ENCODE results near the gene SGPL1.

The SGPL1 gene

DNA sequence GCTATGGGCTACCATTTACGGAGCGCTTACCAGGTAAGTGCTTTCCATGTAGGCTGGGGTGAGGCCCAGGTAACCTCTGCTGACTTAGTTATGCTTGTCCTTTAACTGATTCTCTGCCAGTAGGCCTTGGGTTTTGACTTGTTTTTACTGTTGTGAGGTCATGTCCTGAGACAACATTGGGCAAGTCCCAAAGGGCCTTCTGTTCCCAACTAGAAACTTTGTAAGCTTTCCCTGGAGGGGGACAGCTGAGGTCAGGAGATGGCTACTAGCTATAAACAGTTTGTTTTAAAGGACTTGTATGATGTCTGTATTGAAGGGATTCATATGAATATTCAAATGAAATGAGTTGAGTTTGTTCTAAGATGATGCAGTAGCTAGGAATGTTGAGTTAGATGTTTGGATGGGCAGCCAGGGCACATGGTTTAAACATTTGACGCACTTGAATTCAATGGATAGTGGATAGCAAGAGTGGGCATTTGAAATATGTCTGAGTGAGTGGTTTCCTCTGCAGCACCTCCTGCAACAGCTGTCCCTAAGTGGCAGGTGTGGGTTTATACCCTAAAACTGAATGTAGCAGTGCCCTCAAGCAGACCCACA lies 10.0 kb upstream of the SGPL1 start:
- H3K9me3 ChIP-seq = no peaks in the 10 kb centered on the region
- H3K27ac ChIP-seq = no peak overlapping the region
- no peaks in the 10 kb centered on the region for H3K4me1 ChIP-seq
- no peak overlapping the region for H3K4me3 ChIP-seq
- intact Hi-C loops (cut with DNase I; ENCODE audit: low total_unique reads) = no loop called here
- DNase-seq = no peak
- H3K27me3 ChIP-seq = no peaks in the 10 kb centered on the region
- no peaks in the 10 kb centered on the region for H3K36me3 ChIP-seq
- TF ChIP-seq, protein P1, sequence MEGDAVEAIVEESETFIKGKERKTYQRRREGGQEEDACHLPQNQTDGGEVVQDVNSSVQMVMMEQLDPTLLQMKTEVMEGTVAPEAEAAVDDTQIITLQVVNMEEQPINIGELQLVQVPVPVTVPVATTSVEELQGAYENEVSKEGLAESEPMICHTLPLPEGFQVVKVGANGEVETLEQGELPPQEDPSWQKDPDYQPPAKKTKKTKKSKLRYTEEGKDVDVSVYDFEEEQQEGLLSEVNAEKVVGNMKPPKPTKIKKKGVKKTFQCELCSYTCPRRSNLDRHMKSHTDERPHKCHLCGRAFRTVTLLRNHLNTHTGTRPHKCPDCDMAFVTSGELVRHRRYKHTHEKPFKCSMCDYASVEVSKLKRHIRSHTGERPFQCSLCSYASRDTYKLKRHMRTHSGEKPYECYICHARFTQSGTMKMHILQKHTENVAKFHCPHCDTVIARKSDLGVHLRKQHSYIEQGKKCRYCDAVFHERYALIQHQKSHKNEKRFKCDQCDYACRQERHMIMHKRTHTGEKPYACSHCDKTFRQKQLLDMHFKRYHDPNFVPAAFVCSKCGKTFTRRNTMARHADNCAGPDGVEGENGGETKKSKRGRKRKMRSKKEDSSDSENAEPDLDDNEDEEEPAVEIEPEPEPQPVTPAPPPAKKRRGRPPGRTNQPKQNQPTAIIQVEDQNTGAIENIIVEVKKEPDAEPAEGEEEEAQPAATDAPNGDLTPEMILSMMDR (IDR thresholded peaks at IDR 0.05) = no peak

DNA sequence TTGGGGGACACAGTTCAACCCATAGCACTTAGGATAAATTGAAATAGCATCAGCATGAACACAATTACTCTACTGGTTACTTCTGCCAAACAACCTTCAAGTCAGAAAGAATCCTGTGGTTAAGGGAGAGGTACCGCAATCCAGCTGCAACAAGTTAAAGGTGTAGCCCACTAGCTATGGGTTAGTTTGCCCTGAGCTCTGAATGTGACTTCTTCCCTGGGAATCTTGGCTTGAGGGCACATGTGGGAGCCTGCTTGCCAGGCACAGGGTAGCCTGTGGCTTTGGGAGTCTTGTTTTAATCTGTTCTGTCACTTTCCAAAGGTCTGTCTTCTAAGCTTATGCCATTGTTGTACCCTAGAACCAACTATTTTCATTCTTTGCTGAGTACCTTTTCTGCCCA lies 8.9 kb upstream of the SGPL1 start:
- intact Hi-C loops (cut with DNase I; ENCODE audit: low total_unique reads) = no loop called here
- no peak overlapping the region for H3K4me3 ChIP-seq
- DNase-seq = no peak
- no peaks in the 10 kb centered on the region for H3K36me3 ChIP-seq
- H3K4me1 ChIP-seq = no peaks in the 10 kb centered on the region
- H3K27ac ChIP-seq = no peak overlapping the region
- TF ChIP-seq, protein P1 (IDR thresholded peaks at IDR 0.05) = no peak
- no peaks in the 10 kb centered on the region for H3K9me3 ChIP-seq
- no peaks in the 10 kb centered on the region for H3K27me3 ChIP-seq

DNA sequence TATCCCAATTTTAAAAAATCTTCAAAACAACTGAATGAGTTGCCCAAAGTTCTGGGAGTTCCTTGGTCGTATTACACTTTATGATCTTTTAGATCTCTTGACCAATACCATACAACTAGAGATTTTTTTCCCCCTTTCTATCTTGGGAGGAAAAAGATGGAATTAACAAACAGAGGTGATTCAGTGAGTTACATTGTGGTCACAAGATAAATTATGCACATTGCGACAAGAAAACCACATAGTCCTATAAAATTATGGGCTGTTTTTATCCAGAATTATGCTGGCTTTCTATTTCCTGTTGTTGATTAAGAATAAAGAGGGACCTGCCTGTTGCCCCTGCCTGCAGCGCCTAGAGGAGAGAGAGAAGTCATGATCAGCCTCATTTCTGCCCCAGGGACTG lies 8.2 kb upstream of the SGPL1 start:
- TF ChIP-seq, protein P1 (IDR thresholded peaks at IDR 0.05) = no peak
- Histone ChIP-seq H3K27me3 (no peaks in the 10 kb centered on the region), H3K36me3 (no peaks in the 10 kb centered on the region), H3K27ac (no peak overlapping the region), H3K4me1 (no peaks in the 10 kb centered on the region), H3K4me3 (no peak overlapping the region), H3K9me3 (no peaks in the 10 kb centered on the region)
- intact Hi-C loops (cut with DNase I; ENCODE audit: low total_unique reads) = no loop called here
- DNase-seq = no peak

DNA sequence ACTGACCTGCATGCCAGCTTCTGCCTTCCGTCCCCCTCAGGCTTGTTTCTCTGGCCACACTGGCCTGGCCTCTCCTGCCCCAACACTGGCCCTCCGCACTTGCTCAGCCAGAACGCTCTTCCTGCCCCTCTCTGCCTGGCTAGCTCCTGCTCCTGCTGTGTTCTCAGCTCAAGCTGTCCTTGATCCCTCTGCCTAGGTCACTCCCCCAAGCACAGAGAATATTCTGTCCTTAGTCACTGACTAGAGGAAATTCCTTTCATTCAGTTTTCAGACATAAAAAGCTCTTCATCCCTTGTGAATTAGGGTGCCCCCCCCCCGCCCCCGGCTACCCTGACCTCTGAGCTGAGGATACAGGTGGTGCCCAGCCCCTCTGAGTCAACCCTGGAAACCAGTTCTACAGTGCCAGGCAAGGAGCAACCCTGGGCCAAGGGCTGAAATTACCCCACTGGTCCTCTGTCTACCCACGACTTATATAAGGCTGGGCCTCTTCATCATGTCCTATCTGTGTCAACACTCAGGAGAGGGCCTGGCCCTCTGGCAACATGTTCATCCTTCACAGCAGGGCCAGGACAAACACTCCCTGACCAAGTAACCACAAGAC lies 6.6 kb upstream of the SGPL1 start:
- no peak for DNase-seq
- TF ChIP-seq, protein P1 (IDR thresholded peaks at IDR 0.05) = no peak
- no peaks in the 10 kb centered on the region for H3K4me1 ChIP-seq
- H3K9me3 ChIP-seq = no peaks in the 10 kb centered on the region
- H3K27ac ChIP-seq = no peak overlapping the region
- no peaks in the 10 kb centered on the region for H3K27me3 ChIP-seq
- no peaks in the 10 kb centered on the region for H3K36me3 ChIP-seq
- H3K4me3 ChIP-seq = no peak overlapping the region
- intact Hi-C loops (cut with DNase I; ENCODE audit: low total_unique reads) = no loop called here

DNA sequence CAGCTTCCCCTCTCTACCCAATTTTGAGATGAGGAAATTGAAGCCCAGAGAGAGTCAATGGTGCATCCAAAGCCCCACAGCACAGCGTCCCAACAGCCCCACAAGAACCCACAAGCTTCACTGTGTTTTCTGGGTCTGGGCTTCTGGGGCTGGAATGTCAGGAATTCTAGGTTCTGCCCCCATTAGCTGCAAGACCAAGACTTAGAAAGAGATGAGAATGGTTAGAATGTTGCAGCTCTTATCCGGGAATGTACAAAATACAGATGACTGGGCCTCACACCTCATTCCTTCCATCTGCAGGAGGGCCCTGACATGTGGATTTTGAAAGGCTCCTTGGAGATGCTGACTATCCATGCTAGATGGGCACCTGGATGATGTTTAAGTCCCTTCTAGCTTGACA lies 6.0 kb upstream of the SGPL1 start:
- DNase-seq = no peak
- TF ChIP-seq, protein P1 (IDR thresholded peaks at IDR 0.05) = no peak
- Histone ChIP-seq H3K27me3 (no peaks in the 10 kb centered on the region), H3K4me1 (no peaks in the 10 kb centered on the region), H3K9me3 (no peaks in the 10 kb centered on the region), H3K27ac (no peak overlapping the region), H3K36me3 (no peaks in the 10 kb centered on the region), H3K4me3 (no peak overlapping the region)
- intact Hi-C loops (cut with DNase I; ENCODE audit: low total_unique reads) = no loop called here

Measured in tibial artery (tissue), 4 donors.